Suprapubic skin (tissue), 4 donors: ENCODE measurements around the gene TAF10. TPM values are rescaled to one million over a fixed set of nuclear protein-coding genes. Genes with fewer than 3 reads are reported as not detected.

Experiments
- DNase-seq, 2 donors: peaks; one replicate each; pipeline ENCODE4 v3.0.0-alpha.2; 2019; ENCODE audit warnings: low spot score in 2 of 2
- H3K27ac ChIP-seq: fragments of 200-600 bp; sonication (generic); one replicate; pipeline ENCODE4 v1.5.1; 2019
- H3K27me3 ChIP-seq: fragments of 200-600 bp; sonication (generic); one replicate; pipeline ENCODE4 v1.5.1; 2019
- H3K36me3 ChIP-seq: fragments of 200-600 bp; sonication (generic); one replicate; pipeline ENCODE4 v1.5.1; 2019
- H3K4me1 ChIP-seq: fragments of 200-600 bp; sonication (generic); one replicate; pipeline ENCODE4 v1.5.1; 2019
- H3K4me3 ChIP-seq: fragments of 200-600 bp; sonication (generic); one replicate; pipeline ENCODE4 v1.5.1; 2019; ENCODE audit warnings: mild to moderate bottlenecking
- H3K9me3 ChIP-seq: fragments of 200-600 bp; sonication (generic); one replicate; pipeline ENCODE4 v1.5.1; 2019
- EP300 ChIP-seq: sonication (generic); formaldehyde crosslinking; IDR thresholded peaks from one replicate; pipeline ENCODE4 v1.6.1; 2017; ENCODE audit warnings: antibody characterized with exemption
- POLR2A ChIP-seq, 2 donors: fragments of 450-650 bp; IDR thresholded peaks; one replicate each; pipeline ENCODE4 v1.6.1; 2017; ENCODE audit warnings: antibody characterized with exemption in 2 of 2, mild to moderate bottlenecking in 2 of 2, moderate library complexity in 2 of 2
- POLR2AphosphoS5 ChIP-seq, 3 donors: sonication (generic); formaldehyde crosslinking; IDR thresholded peaks; one replicate each; pipeline ENCODE4 v1.6.1; 2017; ENCODE audit warnings: antibody characterized with exemption in 3 of 3
- WGBS: methylation state at CpG from one replicate; pipeline ENCODE4 v1.1.5; 2018; 5-methylcytosine and 5-hydroxymethylcytosine counted together
- total RNA-seq, 4 donors: library from RNA; depleted of rRNA; stranded (reverse); fragments of >200 nt; gene quantifications; one replicate each; pipeline ENCODE4 v1.1.0, GENCODE V29; 2016
- TF ChIP-seq, protein P1 (sequence below), 2 donors: fragments of 200-600 bp in 1 of 2; fragments of 450-650 bp in 1 of 2; sonication (generic) in 1 of 2; IDR thresholded peaks; one replicate each; pipeline ENCODE4 v1.5.1; 2016 to 2019; ENCODE audit warnings: antibody characterized with exemption in 2 of 2, mild to moderate bottlenecking in 1 of 2, moderate library complexity in 1 of 2

TAF10 gene
- total RNA-seq, 4 donors from 2014 or later, result 24.1 to 54.5 (median 40.1) TPM

GRCh38 chr11:6596239-6596877, 15.7 kb downstream of the TAF10 start:
- no peaks in the 10 kb centered on the region for H3K9me3 ChIP-seq
- peaks cover 55% of the 10 kb centered on the region for H3K36me3 ChIP-seq
- no peak overlapping the region for H3K27ac ChIP-seq
- DNase-seq, result no peak
- WGBS, result 52% methylated on average over 5 of the region's 5 CpGs
- no peaks in the 10 kb centered on the region for H3K27me3 ChIP-seq
- H3K4me3 ChIP-seq, result no peak overlapping the region
- TF ChIP-seq EP300 (no peak), POLR2A (IDR thresholded peaks at IDR 0.05) (no peak), POLR2AphosphoS5 (IDR thresholded peaks at IDR 0.05) (no peak)
- TF ChIP-seq, protein P1, sequence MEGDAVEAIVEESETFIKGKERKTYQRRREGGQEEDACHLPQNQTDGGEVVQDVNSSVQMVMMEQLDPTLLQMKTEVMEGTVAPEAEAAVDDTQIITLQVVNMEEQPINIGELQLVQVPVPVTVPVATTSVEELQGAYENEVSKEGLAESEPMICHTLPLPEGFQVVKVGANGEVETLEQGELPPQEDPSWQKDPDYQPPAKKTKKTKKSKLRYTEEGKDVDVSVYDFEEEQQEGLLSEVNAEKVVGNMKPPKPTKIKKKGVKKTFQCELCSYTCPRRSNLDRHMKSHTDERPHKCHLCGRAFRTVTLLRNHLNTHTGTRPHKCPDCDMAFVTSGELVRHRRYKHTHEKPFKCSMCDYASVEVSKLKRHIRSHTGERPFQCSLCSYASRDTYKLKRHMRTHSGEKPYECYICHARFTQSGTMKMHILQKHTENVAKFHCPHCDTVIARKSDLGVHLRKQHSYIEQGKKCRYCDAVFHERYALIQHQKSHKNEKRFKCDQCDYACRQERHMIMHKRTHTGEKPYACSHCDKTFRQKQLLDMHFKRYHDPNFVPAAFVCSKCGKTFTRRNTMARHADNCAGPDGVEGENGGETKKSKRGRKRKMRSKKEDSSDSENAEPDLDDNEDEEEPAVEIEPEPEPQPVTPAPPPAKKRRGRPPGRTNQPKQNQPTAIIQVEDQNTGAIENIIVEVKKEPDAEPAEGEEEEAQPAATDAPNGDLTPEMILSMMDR (IDR thresholded peaks at IDR 0.05), result no peak
- peaks cover under 1% of the 10 kb centered on the region for H3K4me1 ChIP-seq

DNA sequence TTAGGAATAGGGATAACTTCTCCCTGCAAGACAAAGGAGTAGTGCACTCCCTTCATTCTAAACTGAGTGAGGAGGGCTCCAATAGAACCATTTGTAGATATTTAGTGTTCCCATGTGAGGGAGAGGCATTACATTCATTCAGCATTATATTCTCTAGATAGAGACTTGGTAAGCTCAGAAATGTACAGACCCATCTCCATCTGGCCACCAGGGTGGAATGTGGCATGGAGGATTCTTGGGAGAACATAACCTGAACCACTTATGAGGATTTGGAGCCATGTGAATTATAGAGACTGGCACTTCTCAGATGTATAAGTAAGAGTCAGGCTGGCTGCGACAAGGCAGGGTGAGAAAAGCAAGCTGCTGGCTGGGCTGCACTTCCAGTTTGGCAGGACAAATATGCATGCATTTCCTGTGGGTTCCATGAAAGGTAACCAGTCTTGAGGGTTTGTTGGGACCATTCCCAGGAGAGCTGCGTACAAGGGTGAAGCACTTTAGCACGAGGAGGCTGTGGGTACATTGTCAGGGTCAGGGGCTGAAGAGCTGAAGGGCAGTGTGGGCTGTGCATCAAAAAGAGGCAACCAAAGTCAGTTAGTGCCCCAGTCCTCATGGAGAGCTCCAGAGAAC, 17.8 kb downstream of the TAF10 start:
- Histone ChIP-seq H3K27ac (no peak overlapping the region), H3K27me3 (no peaks in the 10 kb centered on the region), H3K4me3 (no peak overlapping the region), H3K9me3 (no peaks in the 10 kb centered on the region), H3K4me1 (no peaks in the 10 kb centered on the region), H3K36me3 (peaks cover 36% of the 10 kb centered on the region)
- WGBS, result 82% methylated on average over 3 of the region's 3 CpGs
- TF ChIP-seq, protein P1 (IDR thresholded peaks at IDR 0.05), result no peak
- TF ChIP-seq POLR2A (IDR thresholded peaks at IDR 0.05) (no peak), EP300 (no peak), POLR2AphosphoS5 (IDR thresholded peaks at IDR 0.05) (no peak)
- DNase-seq, result no peak

DNA sequence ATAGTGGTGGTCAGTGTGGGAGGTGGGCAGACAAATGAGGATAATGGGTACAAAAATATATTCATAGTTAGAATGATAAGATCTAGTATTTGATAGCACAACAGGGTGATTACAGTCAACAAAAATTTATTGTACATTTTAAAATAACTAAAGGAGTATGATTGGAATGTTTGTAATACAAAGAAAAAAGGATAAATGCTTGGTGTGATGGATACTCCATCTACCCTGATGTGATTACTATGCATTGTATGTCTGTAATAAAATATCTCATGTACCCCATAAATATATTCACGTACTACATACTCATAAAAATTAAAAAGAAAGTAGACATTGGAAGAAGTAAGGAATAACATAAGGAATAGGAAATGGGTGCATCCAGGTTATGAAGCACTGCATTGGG, 24.0 kb downstream of the TAF10 start:
- Histone ChIP-seq H3K4me3 (no peak overlapping the region), H3K36me3 (peaks cover 10% of the 10 kb centered on the region), H3K27ac (no peak overlapping the region), H3K9me3 (peaks cover 6% of the 10 kb centered on the region), H3K27me3 (no peaks in the 10 kb centered on the region), H3K4me1 (peaks cover 8% of the 10 kb centered on the region)
- no peak for DNase-seq
- 75% methylated on average over 1 of the region's 1 CpG for WGBS
- TF ChIP-seq POLR2A (IDR thresholded peaks at IDR 0.05) (no peak), POLR2AphosphoS5 (IDR thresholded peaks at IDR 0.05) (no peak), EP300 (no peak)
- TF ChIP-seq, protein P1 (IDR thresholded peaks at IDR 0.05), result no peak

- DNase-seq, result no peak
- 71% methylated on average over 8 of the region's 11 CpGs for WGBS
Measured at GRCh38 chr11:6587360-6587953, 24.6 kb downstream of the TAF10 start.

More at GRCh38 chr11:6587360-6587953, 24.6 kb downstream of the TAF10 start:
- peaks cover 8% of the 10 kb centered on the region for H3K4me1 ChIP-seq
- H3K27ac ChIP-seq, result no peak overlapping the region
- TF ChIP-seq, protein P1 (IDR thresholded peaks at IDR 0.05), result no peak
- TF ChIP-seq POLR2A (IDR thresholded peaks at IDR 0.05), result no peak
- no peak for TF ChIP-seq EP300
- no peak for TF ChIP-seq POLR2AphosphoS5 (IDR thresholded peaks at IDR 0.05)
- H3K27me3 ChIP-seq, result no peaks in the 10 kb centered on the region
- H3K4me3 ChIP-seq, result no peak overlapping the region
- peaks cover 7% of the 10 kb centered on the region for H3K9me3 ChIP-seq
- peaks cover 6% of the 10 kb centered on the region for H3K36me3 ChIP-seq
